Measurements from ENCODE around the gene SGSH. TPM values are rescaled to one million over a fixed set of nuclear protein-coding genes. Genes with fewer than 3 reads are reported as not detected.
"Not testable (repeated sequence)": the region's sequence is repeated elsewhere in the genome, so short reads cannot be mapped to it uniquely, and the experiment has no call there.

The SGSH gene
- total RNA-seq, 4 donors from 2014 or later: 27.0 to 79.3 (median 31.2) TPM

GRCh38 chr17:80245566-80246265 is 25.6 kb upstream of the SGSH start:
- DNase-seq (ENCODE audit: low spot score in 2 of 2): peak in 1 of 2 donors; percentile 51
- no peaks in the 10 kb centered on the region for H3K4me1 ChIP-seq
- 88% methylated on average over 21 of the region's 27 CpGs for WGBS
- H3K27ac ChIP-seq: no peak overlapping the region
- H3K27me3 ChIP-seq: no peaks in the 10 kb centered on the region
- no peak overlapping the region for H3K4me3 ChIP-seq
- H3K9me3 ChIP-seq: no peaks in the 10 kb centered on the region
- H3K36me3 ChIP-seq: peaks cover 74% of the 10 kb centered on the region
- no peak for TF ChIP-seq POLR2AphosphoS5 (IDR thresholded peaks at IDR 0.05)

- no peak overlapping the region for H3K4me3 ChIP-seq
- H3K36me3 ChIP-seq: peaks cover 74% of the 10 kb centered on the region
- no peak overlapping the region for H3K27ac ChIP-seq
- 91% methylated on average over 22 of the region's 22 CpGs for WGBS
- no peaks in the 10 kb centered on the region for H3K9me3 ChIP-seq
- DNase-seq (ENCODE audit: low spot score in 2 of 2): peak in 1 of 2 donors; percentile 52
- no peaks in the 10 kb centered on the region for H3K27me3 ChIP-seq
- H3K4me1 ChIP-seq: no peaks in the 10 kb centered on the region
- TF ChIP-seq EP300 (IDR thresholded peaks at IDR 0.05) (no peak), POLR2AphosphoS5 (IDR thresholded peaks at IDR 0.05) (no peak), POLR2A (IDR thresholded peaks at IDR 0.05) (no peak), CTCF (IDR thresholded peaks at IDR 0.05) (no peak)
Observed at GRCh38 chr17:80244871-80245509, 24.9 kb upstream of the SGSH start.

DNA sequence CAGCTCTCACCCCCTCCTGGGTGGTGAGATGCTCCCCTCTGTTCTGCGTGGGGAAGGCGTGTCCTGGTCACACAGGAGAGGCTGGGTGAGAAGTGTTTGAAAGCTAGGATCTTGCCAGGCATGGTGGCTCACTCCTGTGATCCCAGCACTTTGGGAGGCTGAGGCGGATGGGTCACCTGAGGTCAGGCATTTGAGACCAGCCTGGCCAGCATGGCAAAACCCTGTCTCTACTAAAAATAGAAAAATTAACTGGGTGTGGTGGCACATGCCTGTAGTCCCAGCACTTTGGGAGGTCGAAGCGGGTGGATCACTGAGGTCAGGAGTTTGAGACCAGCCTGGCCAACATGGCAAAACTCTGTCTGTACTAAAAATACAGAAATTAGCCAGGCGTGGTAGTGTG is 24.3 kb upstream of the SGSH start:
- H3K4me3 ChIP-seq, H3K27me3 ChIP-seq, H3K4me1 ChIP-seq, H3K27ac ChIP-seq, H3K9me3 ChIP-seq: not testable (repeated sequence)
- peaks cover 74% of the 10 kb centered on the region for H3K36me3 ChIP-seq
- WGBS: 97% methylated on average over 6 of the region's 6 CpGs
- peak in 1 of 2 donors; percentile 25 for DNase-seq (ENCODE audit: low spot score in 2 of 2)

DNA sequence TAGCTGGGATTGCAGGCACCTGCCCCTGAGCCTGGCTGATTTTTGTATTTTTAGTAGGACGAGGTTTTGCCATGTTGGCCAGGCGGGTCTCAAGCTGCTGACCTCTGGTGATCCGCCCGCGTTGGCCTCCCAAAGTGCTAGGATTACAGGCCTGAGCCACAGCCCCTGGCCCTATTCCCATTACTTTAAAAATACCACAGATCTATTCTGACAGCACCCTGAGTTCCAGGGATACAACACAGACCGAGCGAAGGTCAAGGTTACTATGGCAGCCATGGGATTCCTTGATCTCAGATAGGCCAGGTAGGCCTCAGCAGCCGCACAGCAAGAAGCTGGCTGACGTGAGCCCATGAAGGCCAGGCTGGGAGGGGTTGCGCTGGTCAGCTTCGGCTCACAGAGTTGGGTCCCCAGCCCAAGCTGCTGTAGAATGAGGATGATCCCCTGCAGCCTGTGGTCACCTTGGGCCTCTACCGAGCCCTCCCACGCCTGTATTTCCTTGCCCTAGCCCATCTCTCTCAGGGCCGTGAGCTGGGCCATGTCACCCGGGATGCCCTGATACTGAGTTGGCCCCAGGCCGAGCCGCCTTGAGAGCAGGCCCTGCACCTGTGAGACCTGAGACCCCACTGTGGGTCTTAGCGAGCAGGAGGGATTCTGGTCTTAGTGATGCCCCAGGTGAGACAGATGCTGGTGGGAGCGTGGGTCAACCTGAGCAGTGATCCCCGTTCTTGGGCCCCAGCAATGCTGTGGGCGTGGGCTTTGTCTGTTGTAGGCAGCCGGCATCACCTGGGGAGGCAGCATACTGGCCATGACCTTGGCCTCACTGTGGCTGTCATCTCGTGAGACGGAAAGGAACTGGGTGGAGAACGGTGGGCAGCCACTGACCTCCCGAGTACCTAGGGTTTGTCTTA is 23.6 kb upstream of the SGSH start:
- Histone ChIP-seq H3K36me3 (peaks cover 68% of the 10 kb centered on the region), H3K4me1 (no peaks in the 10 kb centered on the region), H3K27me3 (no peaks in the 10 kb centered on the region), H3K27ac (no peak overlapping the region), H3K9me3 (no peaks in the 10 kb centered on the region), H3K4me3 (no peak overlapping the region)
- no peak for DNase-seq (ENCODE audit: low spot score in 2 of 2)
- 96% methylated on average over 9 of the region's 26 CpGs for WGBS
- TF ChIP-seq CTCF (IDR thresholded peaks at IDR 0.05): no peak
- TF ChIP-seq POLR2AphosphoS5 (IDR thresholded peaks at IDR 0.05): no peak
- TF ChIP-seq POLR2A (IDR thresholded peaks at IDR 0.05): no peak
- TF ChIP-seq EP300 (IDR thresholded peaks at IDR 0.05): no peak

DNA sequence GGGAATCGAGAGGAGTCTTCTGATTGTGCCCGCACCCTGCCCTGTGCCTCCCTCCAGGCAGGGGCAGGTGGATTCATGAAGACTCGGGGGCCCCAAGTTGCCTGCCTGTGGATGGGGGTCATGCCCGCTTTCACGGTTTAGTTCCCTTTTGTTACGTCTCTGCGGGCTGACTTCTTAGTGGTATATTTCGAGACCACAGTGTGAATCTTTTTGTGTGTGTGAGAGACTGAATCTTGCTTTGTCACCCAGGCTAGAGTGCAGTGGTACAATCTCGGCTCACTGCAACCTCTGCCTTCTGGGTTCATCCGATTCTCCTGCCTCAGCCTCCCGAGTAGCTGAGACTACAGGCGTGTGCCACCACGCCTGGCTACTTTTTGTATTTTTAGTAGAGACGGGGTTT is 22.4 kb upstream of the SGSH start:
- DNase-seq (ENCODE audit: low spot score in 2 of 2): no peak
- TF ChIP-seq POLR2AphosphoS5 (IDR thresholded peaks at IDR 0.05) (no peak), EP300 (IDR thresholded peaks at IDR 0.05) (no peak), POLR2A (IDR thresholded peaks at IDR 0.05) (no peak), CTCF (IDR thresholded peaks at IDR 0.05) (no peak)

GRCh38 chr17:80237386-80237785 is 17.3 kb upstream of the SGSH start:
- H3K4me1 ChIP-seq: no peaks in the 10 kb centered on the region
- no peak overlapping the region for H3K4me3 ChIP-seq
- no peak overlapping the region for H3K27ac ChIP-seq
- H3K36me3 ChIP-seq: peaks cover 68% of the 10 kb centered on the region
- WGBS: 93% methylated on average over 10 of the region's 10 CpGs
- DNase-seq (ENCODE audit: low spot score in 2 of 2): no peak
- no peaks in the 10 kb centered on the region for H3K27me3 ChIP-seq
- H3K9me3 ChIP-seq: peaks cover 6% of the 10 kb centered on the region
- no peak for TF ChIP-seq POLR2AphosphoS5 (IDR thresholded peaks at IDR 0.05)
- TF ChIP-seq CTCF (IDR thresholded peaks at IDR 0.05): no peak
- no peak for TF ChIP-seq EP300 (IDR thresholded peaks at IDR 0.05)
- no peak for TF ChIP-seq POLR2A (IDR thresholded peaks at IDR 0.05)

More for the DNA sequence above, 22.4 kb upstream of the SGSH start:
- Histone ChIP-seq H3K9me3 (no peaks in the 10 kb centered on the region), H3K4me1 (no peaks in the 10 kb centered on the region), H3K27ac (no peak overlapping the region), H3K36me3 (peaks cover 66% of the 10 kb centered on the region), H3K4me3 (no peak overlapping the region), H3K27me3 (no peaks in the 10 kb centered on the region)
- WGBS: 90% methylated on average over 14 of the region's 14 CpGs

Measured in suprapubic skin (tissue), 4 donors.